ENCODE data around the gene PXDC1.

GRCh38 chr6:3794092-3794491, 42.6 kb upstream of the PXDC1 start:
- TF ChIP-seq CTCF (IDR thresholded peaks at IDR 0.05): no peak
- TF ChIP-seq POLR2A (IDR thresholded peaks at IDR 0.05): no peak

Data from adrenal gland (tissue), 5 donors.